Gastrocnemius medialis (tissue), 4 donors: ENCODE measurements around the gene ARMC8. TPM values are rescaled to one million over a fixed set of nuclear protein-coding genes. Genes with fewer than 3 reads are reported as not detected.
A peak's percentile ranks its signal among the peaks of the same experiment; 100 is the strongest.

Experiments used
- ATAC-seq, 2 donors: fragments of 150-250 bp; one replicate each; pipeline ENCODE4 v1.9.1; 2016
- DNase-seq, 2 donors: peaks; one replicate each; pipeline ENCODE4 v3.0.0-alpha.2; 2019
- H3K27ac ChIP-seq, 4 donors: fragments of 200-600 bp; sonication (generic); 1 replicate in 1 of 4; 2 replicates in 3 of 4; pipeline ENCODE4 v1.5.1; 2016 to 2018; ENCODE audit warnings: mild to moderate bottlenecking in 2 of 4, moderate library complexity in 1 of 4
- H3K27me3 ChIP-seq, 3 donors: fragments of 200-600 bp; sonication (generic) in 2 of 3; 1 replicate in 1 of 3; 2 replicates in 2 of 3; pipeline versions ENCODE4 v1.5.1 to v1.6.0; 2016 to 2019; ENCODE audit warnings: mild to moderate bottlenecking in 1 of 3, moderate library complexity in 1 of 3
- H3K36me3 ChIP-seq, 2 donors: fragments of 200-600 bp; sonication (generic) in 1 of 2; one replicate each; pipeline ENCODE4 v1.5.1; 2017 to 2018
- H3K4me1 ChIP-seq, 2 donors: fragments of 200-600 bp; sonication (generic) in 1 of 2; one replicate each; pipeline ENCODE4 v1.5.1; 2016 to 2017; ENCODE audit warnings: mild to moderate bottlenecking in 2 of 2
- H3K4me3 ChIP-seq, 4 donors: fragments of 200-600 bp; sonication (generic) in 3 of 4; 1 replicate in 1 of 4; 2 replicates in 3 of 4; pipeline ENCODE4 v1.5.1; 2016 to 2019; ENCODE audit warnings: mild to moderate bottlenecking in 2 of 4
- H3K9me3 ChIP-seq, 3 donors: fragments of 200-600 bp; sonication (generic) in 2 of 3; 1 replicate in 1 of 3; 2 replicates in 2 of 3; pipeline ENCODE4 v1.5.1; 2016 to 2019
- CTCF ChIP-seq, 5 experiments: fragments of 450-650 bp in 3 of 5; fragments of 200-600 bp in 2 of 5; sonication (generic) in 2 of 5; IDR thresholded peaks in 4 of 5; conservative IDR thresholded peaks in 1 of 5; 1 replicate in 4 of 5; 2 replicates in 1 of 5; pipeline ENCODE4 v1.5.1; 2016 to 2019; ENCODE audit warnings: antibody characterized with exemption in 5 of 5, mild to moderate bottlenecking in 3 of 5, moderate library complexity in 3 of 5
- POLR2A ChIP-seq, 2 donors: fragments of 450-650 bp; IDR thresholded peaks; one replicate each; pipeline ENCODE4 v1.6.1; 2017; ENCODE audit warnings: antibody characterized with exemption in 2 of 2, mild to moderate bottlenecking in 2 of 2, moderate library complexity in 2 of 2
- in situ Hi-C, 4 donors: fragments of 200-750 bp; cut with MboI; loops; one replicate each; pipeline versions ENCODE4 v1.15.0 to v1.8.0; 2017; ENCODE audit warnings: low sequenced_read_pairs in 4 of 4
- intact Hi-C: fragments of 100-400 bp; cut with DNase I; formaldehyde crosslinking; loops from one replicate; pipeline ENCODE4 v1.15.1; 2023; ENCODE audit warnings: low total_unique reads
- total RNA-seq, 4 donors: library from RNA; depleted of rRNA; stranded (reverse); fragments of >200 nt; gene quantifications; one replicate each; pipeline versions ENCODE4 v1.1.0 to v1.2.3, GENCODE V29; 2016

The ARMC8 gene
- total RNA-seq, 4 donors from 2014 or later = 53.1 to 83.1 (median 65.8) TPM

- intact Hi-C loops = no loop called here
- no peak for ATAC-seq
- DNase-seq = no peak
- no peak overlapping the region for H3K4me3 ChIP-seq
- H3K36me3 ChIP-seq = peaks cover 0 to 41% of the 10 kb centered on the region in 2 donors
- in situ Hi-C loops = no loop called here
- H3K27ac ChIP-seq = peak overlapping the region in 2 of 4 donors; percentile 24 to 76
- TF ChIP-seq CTCF (IDR thresholded peaks at IDR 0.05 in 4 of 5, conservative IDR thresholded peaks at IDR 0.05 in 1 of 5) (no peak), POLR2A (IDR thresholded peaks at IDR 0.05) (no peak)
- H3K4me1 ChIP-seq = peaks cover 5 to 12% of the 10 kb centered on the region in 2 donors
- H3K9me3 ChIP-seq = no peaks in the 10 kb centered on the region
- H3K27me3 ChIP-seq = no peaks in the 10 kb centered on the region
These were observed 94.5 kb downstream of the ARMC8 start for GRCh38 chr3:138281561-138281960.

- in situ Hi-C loops (no loop called here), intact Hi-C loops (no loop called here)
- Histone ChIP-seq H3K9me3 (no peaks in the 10 kb centered on the region), H3K27me3 (no peaks in the 10 kb centered on the region), H3K27ac (peak overlapping the region in 3 of 4 donors; percentile 24 to 76 (median 30)), H3K4me1 (peaks cover 5 to 12% of the 10 kb centered on the region in 2 donors), H3K36me3 (peaks cover 3 to 53% of the 10 kb centered on the region in 2 donors), H3K4me3 (no peak overlapping the region)
- ATAC-seq (peak; percentile 38 to 89), DNase-seq (no peak)
- no peak for TF ChIP-seq CTCF (IDR thresholded peaks at IDR 0.05 in 4 of 5, conservative IDR thresholded peaks at IDR 0.05 in 1 of 5)
- no peak for TF ChIP-seq POLR2A (IDR thresholded peaks at IDR 0.05)
These were observed 95.7 kb downstream of the ARMC8 start for GRCh38 chr3:138282836-138283235.

- Histone ChIP-seq H3K4me3 (no peak overlapping the region), H3K9me3 (no peaks in the 10 kb centered on the region), H3K36me3 (peaks cover 3 to 64% of the 10 kb centered on the region in 2 donors), H3K4me1 (peaks cover 5 to 12% of the 10 kb centered on the region in 2 donors), H3K27me3 (no peaks in the 10 kb centered on the region), H3K27ac (peak overlapping the region in 1 of 4 donors; percentile 25)
- DNase-seq = no peak
- in situ Hi-C loops = no loop called here
- TF ChIP-seq CTCF (IDR thresholded peaks at IDR 0.05 in 4 of 5, conservative IDR thresholded peaks at IDR 0.05 in 1 of 5) = no peak
- no peak for TF ChIP-seq POLR2A (IDR thresholded peaks at IDR 0.05)
- no peak for ATAC-seq
- intact Hi-C loops = no loop called here
These were observed 97.0 kb downstream of the ARMC8 start for GRCh38 chr3:138284079-138284478.

- ATAC-seq = no peak
- no peak overlapping the region for H3K4me3 ChIP-seq
These were observed 97.9 kb downstream of the ARMC8 start for GRCh38 chr3:138284957-138285477.

More at GRCh38 chr3:138284957-138285477, 97.9 kb downstream of the ARMC8 start:
- no peak for DNase-seq
- Histone ChIP-seq H3K27ac (no peak overlapping the region), H3K4me1 (peaks cover 5 to 12% of the 10 kb centered on the region in 2 donors), H3K9me3 (no peaks in the 10 kb centered on the region), H3K27me3 (no peaks in the 10 kb centered on the region), H3K36me3 (peaks cover 3 to 65% of the 10 kb centered on the region in 2 donors)
- TF ChIP-seq POLR2A (IDR thresholded peaks at IDR 0.05) (no peak), CTCF (IDR thresholded peaks at IDR 0.05 in 4 of 5, conservative IDR thresholded peaks at IDR 0.05 in 1 of 5) (no peak)
- intact Hi-C loops = no loop called here
- in situ Hi-C loops = no loop called here
